Progenitor cell of endocrine pancreas (in vitro differentiated cells): ENCODE measurements around the gene PLCG1. TPM values are rescaled to one million over a fixed set of nuclear protein-coding genes. Genes with fewer than 3 reads are reported as not detected.

ENCODE experiments used
- DNase-seq: peaks from one replicate; pipeline ENCODE4 v3.0.0; 2021; ENCODE audit warnings: low spot score; ENCODE audit not compliant: unreplicated experiment
- H3K27ac Mint-ChIP-seq: 2 replicates; pipeline ENCODE4 v1.8.0; 2021; ENCODE audit warnings: mild to moderate bottlenecking, moderate library complexity, mixed read lengths
- H3K27me3 Mint-ChIP-seq: 2 replicates; pipeline ENCODE4 v1.8.0; 2021; ENCODE audit warnings: mixed read lengths
- H3K36me3 Mint-ChIP-seq: 2 replicates; pipeline ENCODE4 v1.8.0; 2022; ENCODE audit warnings: mixed read lengths; ENCODE audit not compliant: insufficient read depth
- H3K4me1 Mint-ChIP-seq: 2 replicates; pipeline ENCODE4 v1.8.0; 2021; ENCODE audit warnings: low read depth, mixed read lengths
- H3K4me3 Mint-ChIP-seq: 2 replicates; pipeline ENCODE4 v1.8.0; 2021; ENCODE audit warnings: low read depth, mild to moderate bottlenecking, moderate library complexity, mixed read lengths
- H3K9me3 Mint-ChIP-seq: 2 replicates; pipeline ENCODE4 v1.8.0; 2021; ENCODE audit warnings: low read depth, mixed read lengths
- CTCF ChIP-seq: fragments of 200-600 bp; sonication (generic); IDR thresholded peaks from one replicate; pipeline ENCODE4 v1.5.0; 2021; ENCODE audit warnings: antibody characterized with exemption, mild to moderate bottlenecking; ENCODE audit not compliant: unreplicated experiment
- total RNA-seq: library from RNA; stranded (reverse); gene quantifications from 2 replicates; pipeline ENCODE4 v1.2.1, GENCODE V29; 2021

PLCG1 gene
- total RNA-seq, 1 donor from 2014 or later, result 395 TPM

- Mint-ChIP-seq H3K9me3 (peaks cover 23% of the 10 kb centered on the region), H3K36me3 (peaks cover 6% of the 10 kb centered on the region), H3K27me3 (no peaks in the 10 kb centered on the region), H3K27ac (no peak overlapping the region), H3K4me3 (no peak overlapping the region), H3K4me1 (no peaks in the 10 kb centered on the region)
- DNase-seq, result no peak
- TF ChIP-seq CTCF, result no peak
Measured at GRCh38 chr20:41187668-41188067, 50.3 kb downstream of the PLCG1 start.

- Mint-ChIP-seq H3K27ac (no peak overlapping the region), H3K36me3 (peaks cover 9% of the 10 kb centered on the region), H3K4me1 (no peaks in the 10 kb centered on the region), H3K4me3 (no peak overlapping the region), H3K27me3 (no peaks in the 10 kb centered on the region), H3K9me3 (peaks cover 30% of the 10 kb centered on the region)
- DNase-seq, result no peak
- TF ChIP-seq CTCF, result no peak
Measured at GRCh38 chr20:41191562-41192500, 54.5 kb downstream of the PLCG1 start.

GRCh38 chr20:41192575-41192974 is 55.2 kb downstream of the PLCG1 start:
- Mint-ChIP-seq H3K4me1 (no peaks in the 10 kb centered on the region), H3K27me3 (no peaks in the 10 kb centered on the region), H3K4me3 (no peak overlapping the region), H3K9me3 (peaks cover 33% of the 10 kb centered on the region), H3K27ac (no peak overlapping the region), H3K36me3 (peaks cover 11% of the 10 kb centered on the region)
- no peak for DNase-seq
- no peak for TF ChIP-seq CTCF

DNA sequence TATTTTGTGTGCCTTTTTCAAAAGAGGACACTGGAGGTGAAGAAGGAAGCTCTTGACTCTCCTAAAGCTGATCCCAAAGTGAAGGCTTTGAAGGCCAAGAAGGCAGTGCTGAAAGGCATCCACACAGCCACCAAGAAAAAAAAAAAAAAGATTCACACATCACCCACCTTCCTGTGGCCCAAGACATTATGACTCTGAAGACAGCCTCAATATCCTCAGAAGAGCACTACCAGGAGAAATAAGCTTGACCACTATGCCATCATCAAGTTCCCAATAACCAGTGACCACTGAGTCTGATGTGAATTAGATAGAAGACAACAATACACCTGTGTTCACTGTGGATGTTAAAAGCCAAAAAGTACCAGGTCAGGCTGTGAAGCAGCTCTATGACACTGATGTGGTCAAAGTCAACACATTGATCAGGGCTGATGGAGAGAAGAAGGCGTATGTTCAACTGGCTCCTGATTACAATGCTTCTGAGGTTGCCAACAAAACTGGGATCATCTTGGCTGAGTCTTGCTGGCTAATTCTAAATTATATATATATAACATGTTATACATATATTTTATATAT is 59.4 kb downstream of the PLCG1 start:
- no peaks in the 10 kb centered on the region for H3K27me3 Mint-ChIP-seq
- H3K9me3 Mint-ChIP-seq, result peaks cover 21% of the 10 kb centered on the region
- DNase-seq, result no peak
- no peak overlapping the region for H3K27ac Mint-ChIP-seq
- H3K4me3 Mint-ChIP-seq, result no peak overlapping the region
- no peak for TF ChIP-seq CTCF
- H3K36me3 Mint-ChIP-seq, result peaks cover 18% of the 10 kb centered on the region
- H3K4me1 Mint-ChIP-seq, result no peaks in the 10 kb centered on the region

GRCh38 chr20:41198443-41198842 is 61.1 kb downstream of the PLCG1 start:
- no peaks in the 10 kb centered on the region for H3K4me1 Mint-ChIP-seq
- no peak overlapping the region for H3K27ac Mint-ChIP-seq
- H3K9me3 Mint-ChIP-seq, result peaks cover 17% of the 10 kb centered on the region
- no peaks in the 10 kb centered on the region for H3K27me3 Mint-ChIP-seq
- DNase-seq, result no peak
- no peak overlapping the region for H3K4me3 Mint-ChIP-seq
- peaks cover 16% of the 10 kb centered on the region for H3K36me3 Mint-ChIP-seq
- TF ChIP-seq CTCF, result no peak
